Testis (tissue), 3 donors: Measurements from ENCODE around the gene BSND. TPM values are rescaled to one million over a fixed set of nuclear protein-coding genes. Genes with fewer than 3 reads are reported as not detected.

Experiments
- DNase-seq: peaks from one replicate; pipeline ENCODE4 v3.0.0-alpha.2; 2019
- H3K27ac ChIP-seq, 2 donors: fragments of 200-600 bp; sonication (generic); one replicate each; pipeline ENCODE4 v1.5.1; 2019
- H3K27me3 ChIP-seq: fragments of 200-600 bp; sonication (generic); one replicate; pipeline ENCODE4 v1.5.1; 2019
- H3K36me3 ChIP-seq: fragments of 200-600 bp; sonication (generic); one replicate; pipeline ENCODE4 v1.5.1; 2017; ENCODE audit warnings: low read depth; ENCODE audit errors: missing control alignments
- H3K4me1 ChIP-seq: fragments of 200-600 bp; sonication (generic); one replicate; pipeline ENCODE4 v1.5.1; 2019
- H3K4me3 ChIP-seq, 2 donors: fragments of 200-600 bp; sonication (generic); one replicate each; pipeline ENCODE4 v1.5.1; 2017 to 2019
- H3K9me3 ChIP-seq: fragments of 200-600 bp; sonication (generic); one replicate; pipeline ENCODE4 v1.5.1; 2017
- CTCF ChIP-seq, 3 experiments: fragments of 450-650 bp in 2 of 3; fragments of 200-600 bp in 1 of 3; sonication (generic) in 1 of 3; IDR thresholded peaks; one replicate each; pipeline ENCODE4 v1.5.1; 2016 to 2019; ENCODE audit warnings: antibody characterized with exemption in 3 of 3, mild to moderate bottlenecking in 2 of 3, moderate library complexity in 1 of 3
- POLR2A ChIP-seq: fragments of 450-650 bp; IDR thresholded peaks from one replicate; pipeline ENCODE4 v1.6.1; 2017; ENCODE audit warnings: antibody characterized with exemption, mild to moderate bottlenecking, moderate library complexity
- WGBS, 2 donors: methylation state at CpG; one replicate each; pipeline ENCODE4 v1.1.5; 2018; 5-methylcytosine and 5-hydroxymethylcytosine counted together
- intact Hi-C: fragments of 100-400 bp; cut with DNase I; formaldehyde crosslinking; loops from one replicate; pipeline ENCODE4 v1.15.1; 2023; ENCODE audit warnings: low total_unique reads
- polyA plus RNA-seq: library from polyadenylated mRNA; stranded (reverse); fragments of 350-450 nt; fragmentation: Illumina TruSeq; extraction: RNeasy Lipid Tissue Mini Kit (QIAGEN cat#74804); gene quantifications from one replicate; pipeline ENCODE4 v1.2.3, GENCODE V29; 2014; ENCODE audit warnings: low read depth, low replicate concordance; ENCODE audit not compliant: insufficient read depth
- total RNA-seq, 2 donors: library from RNA; depleted of rRNA; stranded (reverse); fragments of >200 nt; gene quantifications; one replicate each; pipeline ENCODE4 v1.2.3, GENCODE V29; 2016

The BSND gene
- total and polyA plus RNA-seq, 3 donors from 2014 or later = 0.19 to 0.32 (median 0.24) TPM

GRCh38 chr1:55041613-55042012 lies 42.9 kb downstream of the BSND start:
- intact Hi-C loops = no loop called here
- TF ChIP-seq POLR2A (no peak), CTCF (IDR thresholded peaks at IDR 0.05) (no peak)
- no peak overlapping the region for H3K4me3 ChIP-seq
- no peaks in the 10 kb centered on the region for H3K9me3 ChIP-seq
- no peak for DNase-seq
- WGBS, 2 donors = 63 to 82% methylated on average over 3 of the region's 3 CpGs
- H3K27ac ChIP-seq = no peak overlapping the region
- H3K36me3 ChIP-seq = no peaks in the 10 kb centered on the region
- H3K4me1 ChIP-seq = peaks cover 9% of the 10 kb centered on the region
- H3K27me3 ChIP-seq = no peaks in the 10 kb centered on the region

- no peaks in the 10 kb centered on the region for H3K9me3 ChIP-seq
- no peak overlapping the region for H3K27ac ChIP-seq
- no peak overlapping the region for H3K4me3 ChIP-seq
- H3K4me1 ChIP-seq = peaks cover 9% of the 10 kb centered on the region
- intact Hi-C loops = no loop called here
- no peak for TF ChIP-seq POLR2A
- no peak for TF ChIP-seq CTCF (IDR thresholded peaks at IDR 0.05)
- no peaks in the 10 kb centered on the region for H3K36me3 ChIP-seq
- H3K27me3 ChIP-seq = no peaks in the 10 kb centered on the region
- WGBS, 2 donors = 84 to 100% methylated on average over 2 of the region's 2 CpGs
- no peak for DNase-seq
These were observed 44.3 kb downstream of the BSND start for GRCh38 chr1:55043011-55043410.

GRCh38 chr1:55043726-55044125 lies 45.0 kb downstream of the BSND start:
- Histone ChIP-seq H3K27me3 (no peaks in the 10 kb centered on the region), H3K4me1 (peaks cover 9% of the 10 kb centered on the region), H3K36me3 (no peaks in the 10 kb centered on the region), H3K4me3 (no peak overlapping the region), H3K9me3 (no peaks in the 10 kb centered on the region), H3K27ac (no peak overlapping the region)
- 96 to 99% methylated on average over 9 of the region's 9 CpGs for WGBS, 2 donors
- DNase-seq = no peak
- intact Hi-C loops = no loop called here
- TF ChIP-seq POLR2A = no peak

GRCh38 chr1:55044617-55045397 lies 46.1 kb downstream of the BSND start:
- Histone ChIP-seq H3K36me3 (no peaks in the 10 kb centered on the region), H3K27me3 (no peaks in the 10 kb centered on the region), H3K4me3 (no peak overlapping the region), H3K4me1 (peaks cover 13% of the 10 kb centered on the region), H3K27ac (no peak overlapping the region), H3K9me3 (no peaks in the 10 kb centered on the region)
- intact Hi-C loops = no loop called here
- DNase-seq = no peak
- no peak for TF ChIP-seq POLR2A
- TF ChIP-seq CTCF (IDR thresholded peaks at IDR 0.05) = no peak
- WGBS, 2 donors = 80 to 88% methylated on average over 12 to 15 of the region's 15 CpGs

- no peak overlapping the region for H3K27ac ChIP-seq
- H3K36me3 ChIP-seq = no peaks in the 10 kb centered on the region
- WGBS, 2 donors = 96 to 99% methylated on average over 10 of the region's 10 CpGs
- no peak overlapping the region for H3K4me3 ChIP-seq
- DNase-seq = no peak
- intact Hi-C loops = no loop called here
- no peaks in the 10 kb centered on the region for H3K9me3 ChIP-seq
- TF ChIP-seq POLR2A (no peak), CTCF (IDR thresholded peaks at IDR 0.05) (no peak)
- H3K27me3 ChIP-seq = no peaks in the 10 kb centered on the region
- peaks cover 15% of the 10 kb centered on the region for H3K4me1 ChIP-seq
These were observed 46.7 kb downstream of the BSND start for GRCh38 chr1:55045430-55045829.
